Right renal pelvis (tissue), 4 donors: ENCODE measurements around the gene PRICKLE2. TPM values are rescaled to one million over a fixed set of nuclear protein-coding genes. Genes with fewer than 3 reads are reported as not detected.

ENCODE experiments used
- DNase-seq, 4 donors: peaks; one replicate each; pipeline ENCODE4 v3.0.0-alpha.2; 2013; ENCODE audit warnings: low read depth in 4 of 4, low spot score in 3 of 4, missing footprints in 1 of 4
- polyA plus RNA-seq, 4 donors: library from polyadenylated mRNA; unstranded; fragments of 120-200 nt; gene quantifications; one replicate each; pipeline ENCODE4 v1.2.1, GENCODE V29; 2013; ENCODE audit not compliant: insufficient read length in 4 of 4

The PRICKLE2 gene
- polyA plus RNA-seq, 4 donors, result 17.4 to 20.3 (median 19.8) TPM

- DNase-seq, result no peak
These were observed 170.2 kb downstream of the PRICKLE2 start for GRCh38 chr3:64055076-64055475.

DNA sequence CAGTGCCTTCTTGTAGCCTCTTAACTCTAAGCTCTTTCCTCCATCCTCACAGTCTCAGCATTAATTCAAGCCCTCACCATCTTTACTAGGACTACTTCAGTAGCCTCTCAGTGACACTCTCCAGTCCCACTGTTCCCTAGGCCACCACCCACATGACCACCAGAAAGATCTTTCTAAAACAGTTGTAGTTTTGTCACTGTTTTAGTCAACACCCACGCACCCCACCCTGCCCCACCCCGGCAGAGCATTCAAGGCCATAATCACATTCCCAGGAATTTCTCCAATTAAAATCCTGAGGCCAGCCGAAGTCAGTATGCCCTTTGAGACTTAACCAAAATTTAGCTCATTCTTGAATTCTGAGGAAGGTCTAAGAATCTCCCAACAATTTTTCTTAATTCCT lies 170.8 kb downstream of the PRICKLE2 start:
- no peak for DNase-seq

- DNase-seq, result no peak
These were observed 171.7 kb downstream of the PRICKLE2 start for GRCh38 chr3:64053581-64053980.

GRCh38 chr3:64053117-64053516 lies 172.1 kb downstream of the PRICKLE2 start:
- DNase-seq, result no peak

- no peak for DNase-seq
These were observed 175.4 kb downstream of the PRICKLE2 start for GRCh38 chr3:64049832-64050231.

DNA sequence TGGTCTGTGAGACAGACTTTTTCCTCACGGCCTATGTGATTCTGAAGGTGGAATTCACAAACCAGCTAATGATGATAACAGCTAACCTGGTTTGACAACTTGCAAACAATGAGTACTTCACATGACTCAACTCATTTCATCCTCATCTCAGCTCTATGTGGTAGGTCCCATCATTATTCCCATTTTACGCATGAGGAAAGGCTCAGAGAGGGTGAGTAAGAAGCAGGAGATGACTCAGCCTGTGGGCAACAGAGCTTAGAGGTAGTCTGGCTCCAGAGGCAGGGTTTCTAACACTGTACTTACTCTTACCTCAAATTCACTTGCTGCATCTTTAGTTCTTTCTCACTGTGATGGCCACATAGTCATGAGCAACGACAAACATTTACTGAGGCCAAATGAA lies 176.1 kb downstream of the PRICKLE2 start:
- no peak for DNase-seq

GRCh38 chr3:64048631-64049061 lies 176.6 kb downstream of the PRICKLE2 start:
- DNase-seq, result no peak

- no peak for DNase-seq
These were observed 177.5 kb downstream of the PRICKLE2 start for GRCh38 chr3:64047787-64048186.

GRCh38 chr3:64046996-64047594 lies 178.2 kb downstream of the PRICKLE2 start:
- no peak for DNase-seq

DNA sequence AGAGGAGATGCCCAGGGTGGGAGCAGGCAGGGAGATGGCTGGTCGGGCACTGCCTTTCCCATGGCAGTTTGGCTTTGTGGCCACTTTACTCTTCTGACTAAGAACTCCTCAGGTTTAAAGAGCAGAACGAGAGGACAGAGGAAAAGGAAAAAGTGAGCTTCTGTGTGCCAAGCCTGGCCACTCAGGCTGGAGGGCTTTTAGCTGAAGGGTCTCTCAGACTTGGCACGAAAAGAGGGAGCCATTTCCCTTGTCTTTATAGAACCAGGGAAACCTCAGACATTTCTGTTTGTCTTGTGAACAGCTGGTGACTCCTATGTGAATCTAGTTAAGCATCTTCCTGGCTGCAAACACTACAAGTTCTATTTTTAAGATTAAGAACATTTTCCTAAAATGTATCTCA lies 178.7 kb downstream of the PRICKLE2 start:
- DNase-seq, result no peak

DNA sequence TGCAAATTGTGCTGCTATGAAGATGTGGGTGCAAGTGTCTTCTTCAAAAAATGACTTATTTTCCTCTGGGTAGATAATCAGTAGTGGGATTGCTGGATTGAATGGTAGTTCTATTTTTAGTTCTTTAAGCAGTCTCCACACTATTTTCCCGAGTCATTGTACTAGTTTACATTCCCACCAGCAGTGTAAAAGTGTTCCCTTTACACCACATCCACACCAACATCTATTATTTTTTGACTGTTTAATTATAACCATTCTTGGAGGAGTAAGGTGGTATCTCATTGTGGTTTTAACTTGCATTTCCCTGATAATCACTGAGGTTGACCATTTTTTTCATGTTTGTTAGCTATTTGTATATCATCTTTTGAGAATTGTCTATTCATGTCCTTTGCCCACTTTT lies 182.3 kb downstream of the PRICKLE2 start:
- DNase-seq, result no peak

Other genes with a start within 250 kb of the PRICKLE2 start
- 100 to 1,000 TPM; 112 to 132 (median 127) TPM for gene PSMD6, start 202.0 kb downstream of the PRICKLE2 start, polyA plus RNA-seq